HEK293 (cell line): ENCODE data around the gene USP44.

Experiments used
- BCL11A ChIP-seq: fragments of 450-650 bp; formaldehyde crosslinking; IDR thresholded peaks from 2 replicates; pipeline ENCODE4 v1.5.1; 2016; ENCODE audit warnings: low read depth, missing biosample characterization, missing genetic modification characterization
- CTCF ChIP-seq: fragments of 450-650 bp; formaldehyde crosslinking; IDR thresholded peaks from 2 replicates; pipeline ENCODE4 v1.5.1; 2016; ENCODE audit warnings: missing biosample characterization, missing genetic modification characterization
- INSM2 ChIP-seq: fragments of 450-650 bp; formaldehyde crosslinking; IDR thresholded peaks from 2 replicates; pipeline ENCODE4 v1.5.1; 2016; ENCODE audit warnings: missing biosample characterization, missing genetic modification characterization
- KLF16 ChIP-seq: fragments of 450-650 bp; formaldehyde crosslinking; IDR thresholded peaks from 2 replicates; pipeline ENCODE4 v1.5.1; 2017; ENCODE audit warnings: missing biosample characterization, missing genetic modification characterization
- OSR2 ChIP-seq: fragments of 450-650 bp; formaldehyde crosslinking; IDR thresholded peaks from 2 replicates; pipeline ENCODE4 v1.5.1; 2016; ENCODE audit warnings: missing biosample characterization, missing genetic modification characterization
- PATZ1 ChIP-seq: fragments of 450-650 bp; formaldehyde crosslinking; IDR thresholded peaks from 2 replicates; pipeline ENCODE4 v1.5.1; 2016; ENCODE audit warnings: missing biosample characterization, missing genetic modification characterization
- SALL2 ChIP-seq: fragments of 450-650 bp; formaldehyde crosslinking; IDR thresholded peaks from 2 replicates; pipeline ENCODE4 v1.5.0; 2017; ENCODE audit warnings: missing biosample characterization, mild to moderate bottlenecking, missing genetic modification characterization, borderline replicate concordance
- SCRT2 ChIP-seq: fragments of 450-650 bp; formaldehyde crosslinking; IDR thresholded peaks from 2 replicates; pipeline ENCODE4 v1.5.1; 2016; ENCODE audit warnings: missing biosample characterization, missing genetic modification characterization
- SP7 ChIP-seq: fragments of 450-650 bp; formaldehyde crosslinking; IDR thresholded peaks from 2 replicates; pipeline ENCODE4 v1.5.1; 2016; ENCODE audit warnings: missing biosample characterization, missing genetic modification characterization
- TSHZ1 ChIP-seq: fragments of 450-650 bp; formaldehyde crosslinking; IDR thresholded peaks from 2 replicates; pipeline ENCODE4 v1.5.1; 2016; ENCODE audit warnings: missing biosample characterization, missing genetic modification characterization, borderline replicate concordance
- ZNF121 ChIP-seq: fragments of 450-650 bp; formaldehyde crosslinking; IDR thresholded peaks from 2 replicates; pipeline ENCODE4 v1.5.1; 2016; ENCODE audit warnings: missing biosample characterization, missing genetic modification characterization
- ZNF132 ChIP-seq: fragments of 450-650 bp; formaldehyde crosslinking; IDR thresholded peaks from 2 replicates; pipeline ENCODE4 v1.5.1; 2017; ENCODE audit warnings: missing biosample characterization, missing genetic modification characterization, borderline replicate concordance
- ZNF175 ChIP-seq: fragments of 450-650 bp; formaldehyde crosslinking; IDR thresholded peaks from 2 replicates; pipeline ENCODE4 v1.5.1; 2016; ENCODE audit warnings: missing biosample characterization, missing genetic modification characterization
- ZNF214 ChIP-seq: fragments of 450-650 bp; formaldehyde crosslinking; IDR thresholded peaks from 2 replicates; pipeline ENCODE4 v1.5.1; 2017; ENCODE audit warnings: missing biosample characterization, mild to moderate bottlenecking, missing genetic modification characterization, borderline replicate concordance
- ZNF23 ChIP-seq: fragments of 450-650 bp; formaldehyde crosslinking; IDR thresholded peaks from 2 replicates; pipeline ENCODE4 v1.5.1; 2016; ENCODE audit warnings: missing biosample characterization, missing genetic modification characterization, borderline replicate concordance
- ZNF335 ChIP-seq: fragments of 450-650 bp; formaldehyde crosslinking; conservative IDR thresholded peaks from 2 replicates; pipeline ENCODE4 v1.5.1; 2016; ENCODE audit warnings: missing biosample characterization, missing genetic modification characterization
- ZNF362 ChIP-seq: fragments of 450-650 bp; formaldehyde crosslinking; IDR thresholded peaks from 2 replicates; pipeline ENCODE4 v1.5.1; 2016; ENCODE audit warnings: missing biosample characterization, missing genetic modification characterization
- ZNF398 ChIP-seq: fragments of 450-650 bp; formaldehyde crosslinking; IDR thresholded peaks from 2 replicates; pipeline ENCODE4 v1.5.1; 2017; ENCODE audit warnings: missing biosample characterization, missing genetic modification characterization
- ZNF529 ChIP-seq: fragments of 450-650 bp; formaldehyde crosslinking; IDR thresholded peaks from 2 replicates; pipeline ENCODE4 v1.5.1; 2017; ENCODE audit warnings: missing genetic modification characterization, missing biosample characterization; ENCODE audit not compliant: insufficient replicate concordance
- ZNF530 ChIP-seq: fragments of 450-650 bp; formaldehyde crosslinking; IDR thresholded peaks from 2 replicates; pipeline ENCODE4 v1.5.1; 2016; ENCODE audit warnings: low read depth, missing biosample characterization, missing genetic modification characterization
- ZNF549 ChIP-seq: fragments of 450-650 bp; IDR thresholded peaks from 2 replicates; pipeline ENCODE4 v1.5.1; 2018; ENCODE audit warnings: missing biosample characterization, missing genetic modification characterization, mild to moderate bottlenecking, inconsistent platforms, moderate library complexity
- ZNF571 ChIP-seq: fragments of 450-650 bp; formaldehyde crosslinking; IDR thresholded peaks from 2 replicates; pipeline ENCODE4 v1.5.0; 2017; ENCODE audit warnings: missing biosample characterization, missing genetic modification characterization
- ZNF621 ChIP-seq: fragments of 450-650 bp; formaldehyde crosslinking; IDR thresholded peaks from 2 replicates; pipeline ENCODE4 v1.5.1; 2017; ENCODE audit warnings: missing biosample characterization, missing genetic modification characterization
- ZNF777 ChIP-seq: fragments of 450-650 bp; formaldehyde crosslinking; IDR thresholded peaks from 2 replicates; pipeline ENCODE4 v1.5.1; 2017; ENCODE audit warnings: missing biosample characterization, missing genetic modification characterization, borderline replicate concordance
- ZSCAN16 ChIP-seq: fragments of 450-650 bp; formaldehyde crosslinking; IDR thresholded peaks from 2 replicates; pipeline ENCODE4 v1.5.1; 2016; ENCODE audit warnings: missing biosample characterization, missing genetic modification characterization
- ZSCAN18 ChIP-seq: fragments of 450-650 bp; formaldehyde crosslinking; IDR thresholded peaks from 2 replicates; pipeline ENCODE4 v1.5.1; 2016; ENCODE audit warnings: missing biosample characterization, missing genetic modification characterization

USP44 gene

GRCh38 chr12:95548056-95548538 is 3.2 kb downstream of the USP44 start (continued):
- peak; percentile 35; the same call in 1 of the 2 replicates for TF ChIP-seq CTCF
- TF ChIP-seq ZNF529 (tag by site-specific recombination) = no peak
- TF ChIP-seq ZNF549 (tag by site-specific recombination) = no peak
- TF ChIP-seq ZSCAN16 (tag by site-specific recombination) = no peak
- TF ChIP-seq BCL11A (tag by site-specific recombination) = no peak; the same call in 1 of the 2 replicates
- no peak for TF ChIP-seq ZSCAN18 (tag by site-specific recombination)
- no peak for TF ChIP-seq ZNF530 (tag by site-specific recombination)
- peak; percentile 93 for TF ChIP-seq ZNF335 (tag by site-specific recombination)
- no peak for TF ChIP-seq ZNF621 (tag by site-specific recombination)
- no peak for TF ChIP-seq SALL2 (tag by site-specific recombination)
- no peak for TF ChIP-seq ZNF571
- TF ChIP-seq ZNF23 (tag by site-specific recombination) = no peak
- no peak for TF ChIP-seq ZNF121 (tag by site-specific recombination)
- TF ChIP-seq TSHZ1 (tag by site-specific recombination) = no peak
- TF ChIP-seq ZNF398 (tag by site-specific recombination) = peak; percentile 53; the same call in 1 of the 2 replicates
- TF ChIP-seq SP7 (tag by site-specific recombination) = peak; percentile 66; the same call in 1 of the 2 replicates
- no peak for TF ChIP-seq ZNF132 (tag by site-specific recombination)
- no peak for TF ChIP-seq ZNF362 (tag by site-specific recombination)
- no peak for TF ChIP-seq ZNF214
- no peak for TF ChIP-seq OSR2 (tag by site-specific recombination)
- TF ChIP-seq PATZ1 = no peak; the same call in 1 of the 2 replicates
- peak; percentile 72 for TF ChIP-seq SCRT2 (tag by site-specific recombination)
- TF ChIP-seq INSM2 (tag by site-specific recombination) = 0 out of 2 replicates have a peak, but pooled peaks have one; percentile 24
- TF ChIP-seq ZNF175 = no peak
- TF ChIP-seq KLF16 (tag by site-specific recombination) = peak; percentile 24; the same call in 1 of the 2 replicates
- TF ChIP-seq ZNF777 (tag by site-specific recombination) = peak; percentile 76; the same call in 1 of the 2 replicates
